Raji (cell line): ENCODE measurements around the gene ANKRD18B.

Experiments used
- POLR2A ChIP-seq: IDR thresholded peaks from 2 replicates; pipeline ENCODE4 v1.6.1; 2011; ENCODE audit warnings: low read depth, low read length, control low read depth; ENCODE audit not compliant: insufficient read depth

The ANKRD18B gene

DNA sequence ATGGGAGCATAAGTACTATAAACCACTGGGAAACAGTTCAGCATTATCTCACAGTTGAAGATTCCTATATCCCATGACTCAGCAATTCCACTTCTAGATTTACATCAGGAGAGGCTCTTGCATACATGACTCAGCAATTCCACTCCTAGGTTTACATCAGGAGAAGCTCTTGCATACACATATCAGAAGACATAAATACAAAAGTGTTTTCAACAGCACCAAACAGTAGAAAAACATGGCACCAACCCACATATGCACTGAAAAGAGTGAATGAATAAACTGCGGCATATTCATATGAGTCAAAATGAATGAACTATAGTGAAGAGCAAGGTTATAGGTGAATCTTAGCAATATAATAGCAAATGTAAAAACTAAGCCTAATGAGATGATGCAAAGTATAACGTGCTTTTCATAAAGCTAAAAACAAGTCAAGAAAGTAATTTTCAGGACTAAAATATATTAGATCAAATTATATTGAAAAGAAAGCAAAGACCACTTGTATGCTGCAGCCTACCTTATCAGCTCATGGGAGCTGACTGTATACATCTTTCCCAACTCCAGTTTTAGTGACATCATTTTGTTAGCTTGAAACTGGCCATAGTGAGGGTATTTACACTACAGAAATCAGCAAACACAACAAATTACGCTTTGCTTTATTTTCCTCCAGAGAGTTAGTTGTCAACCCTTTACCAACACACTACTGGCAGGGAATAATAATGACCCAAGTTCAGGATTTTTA is 95.8 kb downstream of the ANKRD18B start:
- TF ChIP-seq POLR2A: no peak

DNA sequence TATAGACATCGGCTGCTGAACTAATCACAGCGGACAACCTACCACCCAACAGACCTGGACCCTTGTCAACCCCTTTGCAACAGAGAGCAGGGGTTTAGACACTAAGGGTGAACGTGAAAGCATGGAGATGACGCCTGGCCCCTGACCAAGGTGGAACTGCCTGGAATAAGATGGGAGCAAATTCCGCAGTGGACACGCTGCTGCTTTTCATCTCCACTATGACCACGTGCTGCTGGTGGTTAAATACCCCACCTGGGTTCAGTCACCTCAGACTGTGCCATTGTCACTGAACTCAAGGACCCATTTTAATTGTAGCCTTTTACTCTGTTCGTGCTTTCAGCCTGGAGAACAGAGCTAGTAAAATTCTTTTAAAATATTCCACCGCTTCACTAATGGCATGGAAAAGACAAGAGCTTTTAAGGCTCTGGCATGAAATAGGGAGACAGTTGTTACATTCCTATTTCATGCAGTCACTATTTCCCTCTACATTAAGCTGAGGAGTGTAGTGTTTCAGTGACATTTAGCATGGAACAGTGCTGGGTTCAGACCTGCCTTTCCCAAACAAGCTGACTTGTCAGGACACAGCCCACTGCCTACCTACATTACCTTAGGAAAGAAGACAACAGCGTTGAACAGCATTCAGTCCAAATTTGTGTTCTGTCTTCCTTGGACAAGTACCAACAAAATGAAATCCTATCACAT is 96.8 kb downstream of the ANKRD18B start:
- TF ChIP-seq POLR2A: no peak
